ENCODE measurements around the gene SPAG16.

SPAG16 gene

DNA sequence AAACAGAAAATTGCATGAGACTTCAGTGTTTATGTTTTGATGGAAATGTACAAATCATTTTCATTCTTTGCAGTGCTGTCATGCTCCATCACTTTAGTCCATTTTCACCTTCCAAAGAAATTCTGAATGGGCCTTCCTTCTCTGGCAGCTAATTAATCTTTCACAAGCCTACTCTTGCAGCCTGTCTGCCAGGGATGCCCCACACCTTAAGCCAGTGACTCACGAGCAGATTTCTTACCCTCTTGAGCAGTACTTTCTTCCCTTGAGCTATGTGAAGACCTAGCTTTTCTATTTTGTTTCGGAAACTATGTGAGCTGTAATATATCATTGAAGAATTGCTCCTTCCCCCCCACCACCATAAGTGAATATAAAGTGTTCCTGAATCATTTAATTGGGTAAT is 722.3 kb downstream of the SPAG16 start:
- TF ChIP-seq, protein P1, sequence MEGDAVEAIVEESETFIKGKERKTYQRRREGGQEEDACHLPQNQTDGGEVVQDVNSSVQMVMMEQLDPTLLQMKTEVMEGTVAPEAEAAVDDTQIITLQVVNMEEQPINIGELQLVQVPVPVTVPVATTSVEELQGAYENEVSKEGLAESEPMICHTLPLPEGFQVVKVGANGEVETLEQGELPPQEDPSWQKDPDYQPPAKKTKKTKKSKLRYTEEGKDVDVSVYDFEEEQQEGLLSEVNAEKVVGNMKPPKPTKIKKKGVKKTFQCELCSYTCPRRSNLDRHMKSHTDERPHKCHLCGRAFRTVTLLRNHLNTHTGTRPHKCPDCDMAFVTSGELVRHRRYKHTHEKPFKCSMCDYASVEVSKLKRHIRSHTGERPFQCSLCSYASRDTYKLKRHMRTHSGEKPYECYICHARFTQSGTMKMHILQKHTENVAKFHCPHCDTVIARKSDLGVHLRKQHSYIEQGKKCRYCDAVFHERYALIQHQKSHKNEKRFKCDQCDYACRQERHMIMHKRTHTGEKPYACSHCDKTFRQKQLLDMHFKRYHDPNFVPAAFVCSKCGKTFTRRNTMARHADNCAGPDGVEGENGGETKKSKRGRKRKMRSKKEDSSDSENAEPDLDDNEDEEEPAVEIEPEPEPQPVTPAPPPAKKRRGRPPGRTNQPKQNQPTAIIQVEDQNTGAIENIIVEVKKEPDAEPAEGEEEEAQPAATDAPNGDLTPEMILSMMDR (conservative IDR thresholded peaks at IDR 0.05): no peak
- H3K27ac ChIP-seq: no peak overlapping the region

DNA sequence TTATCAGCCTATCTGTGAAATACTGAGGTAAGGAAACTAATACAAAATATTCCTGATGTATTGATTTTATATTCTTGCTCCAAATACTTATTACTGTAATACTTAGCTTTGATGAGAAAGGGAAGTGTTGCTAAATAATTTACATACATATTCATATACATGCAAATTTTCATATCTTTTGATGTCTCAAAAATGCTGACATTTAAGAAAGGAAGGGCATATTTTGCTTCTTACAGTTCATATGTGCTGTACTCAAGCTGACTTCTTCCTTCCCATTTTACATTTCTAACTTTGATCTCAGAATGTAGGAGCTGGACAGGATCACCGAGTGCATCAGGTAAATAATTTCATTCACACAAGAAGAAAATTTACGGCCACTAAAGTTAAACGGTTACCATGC is 727.4 kb downstream of the SPAG16 start:
- H3K27ac ChIP-seq: no peak overlapping the region
- TF ChIP-seq, protein P1 (conservative IDR thresholded peaks at IDR 0.05): no peak

DNA sequence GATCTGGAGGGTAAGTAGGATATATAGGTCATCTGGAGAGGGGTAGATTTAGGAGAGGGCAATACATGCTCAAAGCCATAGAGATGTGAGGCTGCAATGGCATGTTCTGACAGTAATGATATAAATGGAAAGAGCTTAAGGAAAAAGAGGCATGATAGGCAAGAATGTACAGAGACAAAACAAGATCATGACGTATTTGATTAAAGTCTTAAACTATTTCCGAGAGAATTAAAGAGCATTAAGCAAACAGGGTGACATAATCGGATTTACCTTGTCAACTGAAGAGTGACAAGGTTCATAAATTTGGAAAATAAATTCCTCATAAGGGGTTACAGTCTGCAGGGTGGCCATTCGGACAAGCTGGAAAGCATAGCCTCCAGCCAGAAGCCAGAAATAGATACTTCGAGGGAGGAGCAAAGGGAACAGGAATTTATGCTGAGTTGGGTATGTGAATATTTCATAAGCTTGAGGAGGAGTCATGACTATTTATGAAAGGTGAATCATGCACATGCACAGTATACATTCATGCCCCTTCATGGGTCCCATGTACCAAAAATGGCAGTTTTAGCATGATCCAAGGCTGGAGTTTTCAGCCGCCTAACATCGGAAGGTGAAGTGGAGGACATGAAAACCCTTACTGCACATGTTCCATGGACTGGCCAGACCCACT is 730.4 kb downstream of the SPAG16 start:
- TF ChIP-seq, protein P1 (conservative IDR thresholded peaks at IDR 0.05): no peak
- no peak overlapping the region for H3K27ac ChIP-seq

GRCh38 chr2:214019229-214019972 is 735.1 kb downstream of the SPAG16 start:
- TF ChIP-seq, protein P1 (conservative IDR thresholded peaks at IDR 0.05): no peak
- no peak overlapping the region for H3K27ac ChIP-seq

- H3K27ac ChIP-seq: no peak overlapping the region
- TF ChIP-seq, protein P1 (conservative IDR thresholded peaks at IDR 0.05): no peak
Observed at GRCh38 chr2:214019973-214020345, 735.7 kb downstream of the SPAG16 start.

DNA sequence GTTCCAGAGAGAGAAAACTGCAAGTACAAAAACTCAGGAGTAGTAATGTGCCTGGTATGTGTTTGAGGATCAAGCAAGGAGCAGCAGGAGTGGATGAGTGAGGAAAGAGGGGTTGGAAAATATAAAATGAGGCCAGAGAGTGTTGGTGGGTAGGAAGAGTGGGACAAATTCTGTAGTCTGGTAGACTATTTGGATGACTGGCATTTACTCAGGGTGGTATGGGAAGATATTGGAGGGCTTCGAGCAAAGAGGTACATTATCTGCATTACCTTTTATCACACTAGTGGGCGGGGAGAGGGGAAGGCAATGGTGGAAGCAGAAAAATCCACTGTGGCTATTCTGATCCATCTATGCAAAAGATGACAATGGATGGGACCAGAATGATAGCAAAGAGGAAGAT is 744.9 kb downstream of the SPAG16 start:
- TF ChIP-seq, protein P1 (conservative IDR thresholded peaks at IDR 0.05): no peak
- no peak overlapping the region for H3K27ac ChIP-seq

DNA sequence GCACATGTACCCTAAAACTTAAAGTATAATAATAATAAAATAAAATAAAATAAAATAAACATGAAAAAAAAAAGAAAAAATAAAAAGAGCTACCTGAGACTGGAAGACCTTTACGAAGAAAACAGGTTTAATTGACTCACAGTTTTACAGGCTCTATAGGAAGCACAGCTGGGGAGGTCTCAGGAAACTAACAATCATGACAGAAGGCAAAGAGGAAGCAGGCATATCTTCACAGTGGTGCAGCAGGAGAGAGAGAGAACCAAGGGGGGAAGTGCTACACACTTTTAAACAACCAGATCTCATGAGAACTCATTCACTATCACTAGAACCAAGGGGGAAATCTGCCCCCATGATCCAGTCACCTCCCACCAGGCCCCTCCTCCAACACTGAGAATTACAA is 747.3 kb downstream of the SPAG16 start:
- TF ChIP-seq, protein P1 (conservative IDR thresholded peaks at IDR 0.05): no peak
- no peak overlapping the region for H3K27ac ChIP-seq
